UCSD-AML1 (cell line): Measurements from ENCODE around the gene DNAAF1.
"Not testable (repeated sequence)": the region's sequence is repeated elsewhere in the genome, so short reads cannot be mapped to it uniquely, and the experiment has no call there.

Source experiments
- DNase-seq: peaks from one replicate; lab custom pipeline; 2025; ENCODE audit not compliant: unreplicated experiment; lab: John Stamatoyannopoulos, UW

The DNAAF1 gene

DNA sequence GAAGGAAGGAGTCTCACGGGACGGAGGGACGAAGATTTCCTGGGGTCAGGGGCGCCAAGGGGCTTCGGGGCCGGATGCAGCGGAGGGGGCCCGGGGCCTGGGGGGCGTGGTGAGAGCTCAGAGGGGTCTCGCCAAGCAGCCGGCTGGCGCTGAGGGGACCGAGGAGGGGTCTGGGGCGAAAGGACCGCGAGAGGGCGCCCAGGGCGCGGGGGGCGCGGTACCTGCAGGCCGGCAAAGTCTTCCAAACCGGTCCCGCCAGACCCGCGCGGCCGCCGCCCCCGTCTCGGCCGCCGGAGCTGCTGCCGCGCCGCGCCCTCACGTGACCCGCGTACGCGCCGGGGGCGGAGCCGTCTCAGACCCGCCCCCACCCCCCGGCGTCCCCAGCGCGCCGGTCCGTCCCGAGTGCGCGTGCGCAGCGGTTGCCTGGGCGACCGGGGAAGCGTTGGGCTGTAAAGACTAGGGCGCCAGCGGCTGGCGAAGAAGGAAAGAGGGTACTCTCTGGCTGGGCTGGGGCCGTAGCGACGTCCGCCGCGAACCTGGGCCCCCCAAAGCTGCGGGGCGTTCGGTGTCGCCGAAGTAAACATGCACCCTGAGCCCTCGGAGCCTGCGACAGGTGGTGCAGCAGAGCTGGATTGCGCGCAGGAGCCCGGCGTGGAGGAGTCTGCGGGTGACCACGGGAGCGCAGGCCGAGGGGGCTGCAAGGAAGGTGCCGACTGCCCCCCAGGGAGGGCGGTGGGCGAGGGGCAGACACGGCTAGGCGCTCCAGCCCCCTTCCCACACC lies at the start of gene DNAAF1, which contains the start of gene HSDL1:
DNAAF1 (plus strand) TSS at position 450 of the 781 bp plus-strand sequence; CDS start at position 583, 133 bp downstream.
HSDL1 (minus strand) TSS at position 319 of the 781 bp plus-strand sequence. CDS start 13,856 bp downstream, outside the sequence.
- peak; percentile 93 for DNase-seq

DNA sequence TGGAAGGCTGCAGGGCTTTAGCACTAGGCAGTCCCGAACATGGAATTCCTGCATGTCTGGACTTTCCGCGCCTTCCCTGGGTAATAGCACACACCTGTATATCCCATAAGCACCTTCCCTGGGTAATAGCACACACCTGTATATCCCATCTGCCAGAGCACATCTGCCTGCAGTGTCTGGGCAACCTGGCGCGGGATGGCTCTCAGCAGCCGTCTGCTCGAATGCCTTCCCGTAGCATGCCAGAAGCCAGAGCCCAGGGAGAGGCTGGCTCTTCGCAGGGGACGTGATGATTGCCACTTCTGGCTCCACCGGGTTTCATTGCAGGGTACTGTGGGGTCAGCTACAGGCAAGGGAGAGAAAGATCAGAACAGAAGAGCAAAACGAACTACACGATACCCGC lies 49.6 kb upstream of the DNAAF1 start:
- DNase-seq, result no peak

DNA sequence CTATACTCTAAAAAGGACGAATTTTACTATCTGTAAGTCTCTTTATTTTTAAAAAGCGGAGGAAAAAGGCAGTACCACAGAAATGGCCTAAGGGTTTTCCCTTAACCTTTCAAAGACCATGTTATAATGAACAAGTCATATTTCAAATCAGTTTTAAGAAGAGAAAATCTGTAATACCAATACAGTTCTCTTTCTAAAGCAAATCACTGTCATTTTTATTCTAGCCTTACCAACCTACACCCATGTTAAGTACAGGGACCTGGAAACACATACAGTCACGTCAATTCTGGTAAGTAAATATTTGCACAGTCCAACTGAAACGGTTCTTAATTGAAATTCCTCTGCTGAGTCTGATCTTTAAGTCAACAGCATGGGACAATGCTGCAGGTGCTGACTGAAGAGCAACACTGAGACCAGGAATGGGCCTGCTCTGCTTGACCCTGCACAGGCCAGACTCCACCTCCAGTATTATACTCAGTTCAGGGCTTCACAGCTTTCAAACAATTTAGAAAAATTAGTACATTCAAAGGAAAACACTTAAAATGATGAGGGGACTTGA lies 48.6 kb upstream of the DNAAF1 start:
- no peak for DNase-seq

DNA sequence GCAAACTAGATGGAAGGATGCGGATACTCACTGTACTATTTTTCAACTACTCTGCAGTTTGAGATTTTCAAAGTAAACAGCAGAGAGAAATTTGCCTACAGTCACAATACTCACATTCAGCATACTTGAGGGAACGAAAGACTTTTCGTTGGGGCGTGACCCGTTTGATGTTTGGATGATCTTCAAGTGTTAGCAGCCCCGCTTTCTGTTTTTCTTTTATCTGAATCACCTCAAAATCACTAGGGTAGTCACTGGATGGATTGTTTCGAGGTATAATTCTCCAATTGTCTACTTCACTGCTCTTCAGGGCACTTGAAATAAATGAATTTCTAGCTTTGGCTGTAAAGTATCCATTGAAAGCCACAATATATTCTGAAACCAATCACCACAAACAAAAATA lies 46.2 kb upstream of the DNAAF1 start:
- DNase-seq, result no peak

DNA sequence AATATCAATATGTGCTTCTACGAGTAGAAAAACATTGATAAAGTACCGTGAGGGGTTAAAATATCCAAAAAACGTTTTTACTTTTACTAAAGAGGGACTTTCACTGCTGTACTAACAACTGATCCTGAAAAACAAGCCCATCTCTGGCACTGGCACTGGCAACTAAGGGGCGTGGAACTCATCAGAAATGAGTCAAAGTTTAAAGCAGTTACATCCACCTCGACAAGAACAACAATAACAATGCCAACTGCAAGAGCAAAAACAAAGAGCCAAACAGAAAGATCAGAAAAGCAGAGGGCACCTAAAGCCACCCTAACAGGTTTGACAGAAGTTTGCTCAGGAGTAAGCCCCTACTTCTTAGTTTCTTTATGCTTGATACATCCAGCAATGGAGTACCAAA lies 41.4 kb upstream of the DNAAF1 start:
- DNase-seq, result no peak

DNA sequence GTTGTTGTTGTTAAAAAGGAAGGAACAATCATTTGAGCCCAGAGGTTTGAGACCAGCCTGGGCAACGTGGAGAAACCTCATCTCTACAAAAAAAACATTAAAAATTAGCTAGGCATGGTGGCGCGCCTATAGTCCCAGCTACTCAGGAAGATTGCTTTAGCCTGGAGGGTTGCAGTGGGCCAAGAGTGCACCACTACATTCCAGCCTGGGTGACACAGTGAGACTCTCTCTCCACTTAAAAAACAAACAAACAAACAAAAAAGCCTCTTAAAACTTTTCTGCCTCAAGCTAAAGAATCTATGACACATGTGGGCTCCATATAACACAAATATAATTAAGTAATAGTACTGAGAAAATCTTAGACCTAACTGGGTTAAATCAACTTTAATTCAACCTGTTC lies 40.9 kb upstream of the DNAAF1 start:
- no peak for DNase-seq

DNA sequence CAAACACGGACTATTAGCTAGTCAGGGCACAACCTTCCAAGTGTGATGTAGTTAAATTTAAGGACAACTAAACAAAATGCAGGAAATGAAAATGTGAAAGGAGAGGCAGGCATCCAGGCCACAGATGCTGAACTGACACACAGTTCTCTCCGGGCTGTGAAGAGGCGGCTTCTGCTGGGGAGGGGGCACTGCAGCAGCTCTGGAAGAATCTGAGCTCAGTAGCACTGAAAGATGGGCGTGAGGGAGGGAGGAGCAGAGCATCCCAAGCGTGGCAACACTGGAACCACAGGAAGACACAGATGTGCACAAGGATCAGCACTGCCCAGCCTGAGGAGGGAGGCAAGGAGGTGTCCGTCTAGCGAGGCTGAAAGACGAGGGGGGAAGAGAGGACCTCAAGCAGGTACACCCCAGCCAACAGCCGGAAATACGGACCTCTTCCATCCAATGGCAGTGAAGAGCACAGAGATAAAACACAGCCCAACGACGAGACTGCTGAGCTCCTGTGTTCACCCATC lies 39.8 kb upstream of the DNAAF1 start:
- no peak for DNase-seq

DNA sequence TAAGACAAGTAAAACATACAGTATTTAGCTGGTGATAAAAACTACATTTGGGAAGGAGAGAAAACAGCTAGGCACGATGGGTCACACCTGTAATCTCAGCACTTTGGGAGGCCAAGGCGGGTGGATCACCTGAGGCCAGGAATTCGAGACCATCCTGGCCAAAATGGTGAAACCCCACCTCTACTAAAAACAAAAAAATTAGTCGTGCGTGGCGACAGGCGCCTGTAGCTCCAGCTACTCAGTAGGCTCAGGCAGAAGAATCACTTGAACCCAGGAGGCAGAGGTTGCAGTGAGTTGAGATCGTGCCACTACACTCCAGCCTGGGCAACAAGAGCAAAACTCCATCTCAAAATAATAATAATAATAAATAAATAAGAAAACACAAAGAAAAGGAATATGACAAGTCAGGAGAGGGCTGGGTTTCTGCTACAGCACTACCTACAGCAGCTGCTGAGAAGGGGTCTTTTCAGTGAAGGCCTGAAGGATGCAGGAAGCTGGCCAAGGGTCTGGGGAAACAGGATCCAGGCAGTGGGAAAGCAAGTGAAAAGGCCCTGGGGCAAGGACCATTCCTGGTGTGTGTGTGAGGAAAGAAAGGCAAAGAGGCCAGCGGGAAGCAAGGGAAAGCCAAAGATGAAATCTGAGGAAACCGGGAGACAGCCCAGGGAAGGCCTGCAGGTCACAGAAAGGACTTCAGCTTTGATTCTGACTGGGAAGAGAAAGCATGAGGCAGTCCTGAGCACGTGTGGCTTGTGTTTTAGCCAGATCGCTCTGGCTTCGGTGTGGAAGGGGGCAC lies 39.0 kb upstream of the DNAAF1 start:
- DNase-seq, result no peak

DNA sequence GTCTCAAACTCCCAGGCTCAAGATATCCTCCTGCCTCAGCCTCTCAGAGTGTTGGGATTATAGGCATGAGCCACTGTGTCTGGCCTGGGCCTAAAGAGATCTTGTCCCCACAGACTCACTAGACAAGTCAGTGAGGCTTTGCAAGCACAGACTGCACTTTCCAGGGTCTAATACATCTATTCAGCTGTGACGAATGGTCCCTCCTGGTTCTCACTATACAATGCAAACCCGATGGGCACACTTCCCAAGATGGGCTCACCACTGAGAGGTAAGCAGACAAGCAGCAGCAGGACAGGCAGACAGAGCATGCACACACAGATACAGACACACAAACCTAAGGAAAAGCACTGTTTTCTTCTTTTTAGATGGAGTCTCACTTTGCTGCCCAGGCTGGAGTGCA lies 37.2 kb upstream of the DNAAF1 start:
- DNase-seq, result no peak

DNA sequence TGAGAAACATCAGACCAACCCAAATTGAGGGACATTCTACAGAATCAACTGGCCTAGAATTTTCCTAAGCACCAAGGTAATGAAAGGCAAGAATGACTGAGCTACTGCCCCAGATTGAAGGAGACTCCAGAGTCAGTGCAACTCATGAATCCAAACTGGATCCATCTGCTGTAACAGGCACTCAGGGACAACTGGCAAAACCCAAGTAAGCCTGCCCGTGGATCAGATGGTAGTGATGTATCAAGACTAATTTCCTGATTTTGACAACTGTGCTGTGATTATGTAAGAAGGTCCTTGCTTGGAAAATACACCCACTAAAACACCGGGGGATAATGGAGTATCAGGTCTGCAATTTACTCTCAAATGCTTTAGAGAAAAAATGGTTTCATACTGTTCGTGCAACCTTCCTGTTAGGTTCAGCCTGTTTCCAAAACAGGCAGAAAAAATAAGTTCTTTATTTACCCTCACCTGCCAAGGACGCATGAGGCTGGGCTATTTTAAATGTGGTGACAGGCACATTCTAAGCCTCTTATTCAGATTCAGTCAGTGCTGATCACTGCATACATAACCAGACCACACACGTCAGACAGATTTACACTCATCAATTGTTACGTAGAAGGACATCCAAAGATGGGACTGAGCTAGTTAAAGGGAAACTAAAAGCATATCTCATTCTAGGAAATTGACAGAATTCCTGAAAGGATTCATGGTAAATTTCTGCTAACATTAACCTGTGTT lies 35.3 kb upstream of the DNAAF1 start:
- no peak for DNase-seq

DNA sequence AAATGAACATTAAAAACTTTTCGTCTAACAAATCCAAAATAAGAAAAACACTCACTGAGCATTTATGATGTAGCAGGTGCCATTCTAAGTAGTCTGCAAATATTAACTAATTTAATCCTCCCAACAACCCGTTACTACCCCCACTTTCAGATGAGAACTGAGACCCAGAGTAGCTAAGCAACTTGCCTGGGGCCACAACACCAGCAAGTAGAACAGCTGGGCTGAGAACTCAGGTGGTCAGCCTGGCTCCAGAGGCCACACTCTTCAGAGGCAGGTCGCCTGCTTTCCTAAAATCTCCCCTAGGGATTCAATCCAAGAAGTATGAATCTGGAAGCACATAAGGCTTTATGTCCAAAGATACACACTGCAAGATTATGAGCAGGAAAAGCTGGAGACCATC lies 34.6 kb upstream of the DNAAF1 start:
- no peak for DNase-seq

DNA sequence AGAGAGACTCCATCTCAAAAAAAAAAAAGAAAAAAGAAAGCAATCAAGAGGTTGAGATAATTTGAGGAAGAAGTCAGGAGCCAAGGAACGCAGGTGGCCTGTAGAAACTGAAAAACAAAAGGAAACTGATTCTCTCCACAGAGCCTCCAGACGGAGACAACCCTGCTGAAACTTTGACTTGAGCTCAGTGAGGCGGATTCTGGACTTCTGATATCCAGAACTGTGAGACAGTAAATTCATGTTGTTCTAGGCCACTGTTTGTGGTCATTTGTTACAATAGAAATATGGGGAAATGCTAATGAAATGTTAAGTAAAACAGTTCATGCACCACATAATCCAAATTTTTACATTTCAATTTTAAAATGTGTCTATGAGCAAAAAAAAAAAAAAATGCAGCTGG lies 33.6 kb upstream of the DNAAF1 start:
- no peak for DNase-seq

DNA sequence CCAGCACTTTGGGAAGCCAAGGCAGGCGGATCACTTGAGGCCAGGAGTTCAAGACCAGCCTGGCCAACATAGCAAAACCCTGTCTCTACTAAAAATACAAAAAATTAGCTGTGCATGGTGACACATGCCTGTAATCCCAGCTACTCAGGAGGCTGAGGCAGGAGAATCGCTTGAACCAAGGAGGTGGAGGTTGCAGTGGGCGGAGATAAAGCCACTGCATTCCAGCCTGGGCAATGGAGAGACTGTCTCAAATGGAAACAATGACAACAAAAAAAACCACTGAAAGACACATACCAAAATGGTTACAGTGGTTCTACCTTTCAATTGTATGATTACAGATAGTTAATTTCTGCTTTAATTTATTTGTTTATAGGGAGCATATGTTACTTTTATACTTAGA lies 33.2 kb upstream of the DNAAF1 start:
- DNase-seq, result not testable (repeated sequence)

DNA sequence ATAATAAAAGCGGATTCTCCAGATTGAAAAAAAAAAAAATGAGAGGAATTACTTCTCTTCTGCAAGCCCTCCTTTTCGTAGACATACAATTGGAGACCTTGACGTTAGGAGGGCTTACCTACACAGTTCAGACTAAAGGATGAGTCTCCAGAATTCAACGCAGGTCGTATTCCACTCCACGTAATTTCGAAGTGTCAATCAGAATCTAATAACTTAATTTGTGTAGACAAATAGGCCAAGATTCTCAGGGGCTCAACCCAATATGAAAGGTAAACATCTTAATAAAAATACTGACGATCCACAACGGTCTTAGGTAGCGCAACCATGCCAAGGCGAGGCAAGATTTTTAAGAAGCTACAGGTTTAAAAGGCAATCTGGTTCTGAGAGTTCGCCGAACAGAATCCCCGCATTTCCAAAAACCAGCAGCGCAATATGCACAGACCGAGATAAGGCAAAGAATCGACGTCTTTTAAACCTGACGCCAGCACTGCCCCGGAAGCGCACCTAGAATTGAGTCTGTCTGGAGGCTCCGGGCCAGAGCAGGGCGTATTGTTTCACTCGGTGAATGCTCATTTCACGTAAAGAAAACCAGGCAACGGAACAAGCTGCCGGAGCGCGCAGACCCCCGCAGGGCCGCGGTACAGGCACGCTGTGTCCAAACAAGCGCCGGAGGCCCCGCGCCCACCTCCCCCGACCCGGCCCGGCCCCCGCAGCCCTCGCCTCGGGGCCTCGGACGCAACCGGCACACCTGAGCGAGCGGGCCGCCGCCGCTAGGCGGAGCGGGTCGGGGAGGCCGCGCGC lies 29.0 kb upstream of the DNAAF1 start:
- peak; percentile 57 for DNase-seq

DNA sequence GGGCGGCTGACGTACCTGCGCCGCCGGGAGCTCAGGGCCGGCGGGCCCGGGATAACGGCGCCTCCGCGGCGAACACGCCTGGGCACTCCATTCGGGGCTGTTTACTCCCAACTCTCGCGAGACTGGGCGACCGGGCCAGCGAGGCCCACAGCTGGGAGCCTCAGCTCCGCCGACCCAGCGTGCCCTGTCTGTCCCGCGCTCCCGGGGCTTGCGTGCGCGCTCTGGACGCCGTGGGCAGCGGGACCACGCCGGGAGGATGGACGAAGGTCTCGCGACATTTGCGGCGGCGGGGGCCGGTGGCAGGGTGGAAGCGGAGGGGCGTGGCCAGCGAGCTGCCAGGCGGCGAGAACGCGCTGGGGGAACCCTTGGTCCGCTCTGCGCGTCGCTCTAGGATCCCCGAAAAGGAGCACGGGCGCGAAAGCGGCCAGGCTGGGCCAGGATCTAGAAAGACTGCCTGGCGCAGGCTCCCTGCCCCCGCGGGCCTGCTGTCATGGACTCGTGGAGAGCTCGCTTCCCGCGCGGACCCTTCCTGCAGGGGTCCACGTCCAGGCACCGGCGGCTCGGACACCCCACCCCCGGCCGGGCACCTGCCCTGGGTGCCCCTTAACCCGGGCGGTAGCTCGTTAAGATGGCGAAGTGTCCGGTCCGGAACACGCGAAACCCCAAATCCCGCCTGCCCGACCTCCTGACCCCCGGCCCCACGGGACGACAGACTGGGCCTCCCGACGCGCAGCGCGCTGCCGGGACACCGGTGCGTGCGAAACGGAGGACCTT lies 28.2 kb upstream of the DNAAF1 start, which contains the start of gene MBTPS1:
MBTPS1 (minus strand) TSS at position 223 of the 774 bp plus-strand sequence. CDS start 15,159 bp downstream, outside the sequence.
- peak; percentile 99 for DNase-seq

DNA sequence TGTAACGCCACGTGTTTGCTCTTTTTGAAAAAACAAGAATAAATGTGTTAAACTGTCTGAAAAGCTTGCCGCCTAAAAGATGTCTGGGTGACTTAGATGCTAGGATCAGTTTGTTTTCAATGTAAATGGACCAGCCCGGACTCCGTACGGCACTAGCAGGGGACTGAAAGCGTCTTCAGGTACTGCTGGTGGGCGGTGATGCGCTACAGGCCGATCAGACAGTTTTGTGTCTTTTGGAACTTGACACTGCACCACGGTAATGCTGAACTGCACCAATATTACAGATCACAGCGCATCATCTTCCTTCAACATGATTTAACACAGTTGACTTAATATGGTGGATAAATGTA lies 27.6 kb upstream of the DNAAF1 start:
- DNase-seq, result no peak

DNA sequence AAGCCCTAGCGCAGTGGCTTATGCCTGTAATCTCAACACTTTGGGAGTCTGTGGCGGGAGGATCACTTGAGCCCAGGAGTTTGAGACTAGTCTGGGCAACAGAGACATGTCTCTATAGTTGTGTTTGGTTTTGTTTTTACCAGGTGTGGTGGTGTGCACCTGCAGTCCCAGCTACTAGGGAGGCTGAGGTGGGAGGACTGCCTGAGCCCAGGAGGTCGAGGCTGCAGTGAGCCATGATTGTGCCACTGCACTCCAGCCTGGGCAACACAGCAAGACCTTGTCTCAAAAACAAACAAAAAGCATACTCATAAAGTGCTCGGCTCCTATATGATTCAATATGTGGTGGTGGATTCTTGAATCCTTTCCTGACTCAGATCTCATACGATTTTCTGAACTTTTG lies 26.8 kb upstream of the DNAAF1 start:
- DNase-seq, result not testable (repeated sequence)

DNA sequence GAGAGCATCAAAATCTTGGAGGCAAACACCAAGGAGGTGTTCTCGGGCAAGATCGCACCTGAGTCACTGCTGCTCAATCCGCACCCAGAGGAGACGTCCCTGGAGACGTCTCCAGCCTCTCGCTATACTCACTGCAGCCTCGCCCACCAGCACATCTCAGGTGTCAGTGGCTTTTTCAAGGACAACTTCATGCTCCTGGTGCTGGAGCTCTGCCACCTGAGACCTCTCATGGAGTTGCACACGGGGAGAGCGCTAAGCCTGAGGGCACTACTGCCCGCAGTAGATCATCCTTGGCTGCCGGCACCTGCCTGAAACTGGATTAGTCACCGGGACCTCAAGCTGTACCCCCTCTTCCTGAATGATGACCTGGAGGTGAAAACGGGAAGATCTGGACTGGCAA lies 25.7 kb upstream of the DNAAF1 start:
- DNase-seq, result no peak

DNA sequence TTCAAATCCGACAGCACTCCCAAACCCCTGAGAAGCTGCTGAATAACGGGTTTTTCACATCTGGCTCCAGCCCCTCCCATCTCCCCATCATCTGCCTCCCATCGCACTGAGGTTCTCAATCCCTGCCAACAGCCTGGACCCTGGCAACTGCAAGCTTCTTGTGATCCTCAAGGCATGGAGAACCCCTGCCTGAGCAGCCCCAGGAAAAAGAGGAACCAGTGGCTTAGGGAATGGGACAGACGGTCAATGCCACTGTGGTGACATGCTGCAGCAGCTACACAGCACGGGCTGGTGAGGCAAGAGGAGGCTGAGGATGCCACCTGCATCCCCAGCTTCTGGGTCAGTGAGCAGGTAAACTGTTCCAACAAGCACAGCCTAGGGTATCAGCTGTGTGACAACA lies 25.1 kb upstream of the DNAAF1 start:
- no peak for DNase-seq
